Retinal pigment epithelial cell (primary cell): ENCODE measurements around the gene GPR83.

Experiments used
- DNase-seq: peaks from one replicate; pipeline ENCODE4 v3.0.0-alpha.2; 2010; ENCODE audit warnings: low read depth
- H3K4me3 ChIP-seq: 2 replicates; pipeline ENCODE4 v1.5.1; 2011; ENCODE audit warnings: mild to moderate bottlenecking, low read length, control low read depth, moderate library complexity
- CTCF ChIP-seq: conservative IDR thresholded peaks from 2 replicates; pipeline ENCODE4 v1.5.1; 2011; ENCODE audit warnings: low read depth, low read length, control low read depth, inconsistent platforms

Gene GPR83

GRCh38 chr11:94330789-94331188 is 70.4 kb downstream of the GPR83 start:
- DNase-seq, result no peak
- no peak overlapping the region for H3K4me3 ChIP-seq
- TF ChIP-seq CTCF, result no peak

GRCh38 chr11:94329501-94329900 is 71.7 kb downstream of the GPR83 start:
- no peak overlapping the region for H3K4me3 ChIP-seq
- no peak for DNase-seq
- no peak for TF ChIP-seq CTCF

- TF ChIP-seq CTCF, result no peak
- no peak for DNase-seq
- H3K4me3 ChIP-seq, result no peak overlapping the region
Observed at GRCh38 chr11:94328587-94329080, 72.6 kb downstream of the GPR83 start.
